ENCODE data around the gene CFAP43.

The CFAP43 gene

GRCh38 chr10:104252368-104252767 is 20.2 kb upstream of the CFAP43 start:
- no peak for TF ChIP-seq REST (IDR thresholded peaks at IDR 0.05; ENCODE audit: insufficient read depth in 1 of 2, low read depth in 2 of 2, low read length in 2 of 2)
- no peak for TF ChIP-seq FOXP2 (optimal IDR thresholded peaks at IDR 0.05; ENCODE audit: borderline replicate concordance, extremely low read depth, extremely low read length, insufficient read depth)
- no peak for TF ChIP-seq TAF1 (IDR thresholded peaks at IDR 0.05; ENCODE audit: borderline replicate concordance, insufficient read depth, low read length)
- no peak for TF ChIP-seq POLR2AphosphoS5 (IDR thresholded peaks at IDR 0.05; ENCODE audit: low read depth, low read length)
- TF ChIP-seq SIN3A (IDR thresholded peaks at IDR 0.05; ENCODE audit: borderline replicate concordance, insufficient read depth, low read length) = no peak

GRCh38 chr10:104251443-104251842 is 19.3 kb upstream of the CFAP43 start:
- TF ChIP-seq POLR2AphosphoS5 (IDR thresholded peaks at IDR 0.05; ENCODE audit: low read depth, low read length) (no peak), REST (IDR thresholded peaks at IDR 0.05; ENCODE audit: insufficient read depth in 1 of 2, low read depth in 2 of 2, low read length in 2 of 2) (no peak), FOXP2 (optimal IDR thresholded peaks at IDR 0.05; ENCODE audit: borderline replicate concordance, extremely low read depth, extremely low read length, insufficient read depth) (no peak), SIN3A (IDR thresholded peaks at IDR 0.05; ENCODE audit: borderline replicate concordance, insufficient read depth, low read length) (no peak)

- TF ChIP-seq REST (IDR thresholded peaks at IDR 0.05; ENCODE audit: insufficient read depth in 1 of 2, low read depth in 2 of 2, low read length in 2 of 2) (no peak), TAF1 (IDR thresholded peaks at IDR 0.05; ENCODE audit: borderline replicate concordance, insufficient read depth, low read length) (no peak), SIN3A (IDR thresholded peaks at IDR 0.05; ENCODE audit: borderline replicate concordance, insufficient read depth, low read length) (no peak), FOXP2 (optimal IDR thresholded peaks at IDR 0.05; ENCODE audit: borderline replicate concordance, extremely low read depth, extremely low read length, insufficient read depth) (no peak), POLR2AphosphoS5 (IDR thresholded peaks at IDR 0.05; ENCODE audit: low read depth, low read length) (no peak)
Observed at GRCh38 chr10:104250371-104250770, 18.2 kb upstream of the CFAP43 start.

- no peak for TF ChIP-seq FOXP2 (optimal IDR thresholded peaks at IDR 0.05; ENCODE audit: borderline replicate concordance, extremely low read depth, extremely low read length, insufficient read depth)
Observed at GRCh38 chr10:104247513-104248146, 15.5 kb upstream of the CFAP43 start.

GRCh38 chr10:104246976-104247375 is 14.8 kb upstream of the CFAP43 start:
- TF ChIP-seq FOXP2 (optimal IDR thresholded peaks at IDR 0.05; ENCODE audit: borderline replicate concordance, extremely low read depth, extremely low read length, insufficient read depth) = no peak
- no peak for TF ChIP-seq TAF1 (IDR thresholded peaks at IDR 0.05; ENCODE audit: borderline replicate concordance, insufficient read depth, low read length)
- TF ChIP-seq SIN3A (IDR thresholded peaks at IDR 0.05; ENCODE audit: borderline replicate concordance, insufficient read depth, low read length) = no peak
- TF ChIP-seq REST (IDR thresholded peaks at IDR 0.05; ENCODE audit: insufficient read depth in 1 of 2, low read depth in 2 of 2, low read length in 2 of 2) = no peak
- TF ChIP-seq POLR2AphosphoS5 (IDR thresholded peaks at IDR 0.05; ENCODE audit: low read depth, low read length) = no peak

All from PFSK-1 (cell line).